Cardiac fibroblast (primary cell): Measurements from ENCODE around the gene PRDM15.
A peak's percentile ranks its signal among the peaks of the same experiment; 100 is the strongest.

Source experiments
- DNase-seq, 2 donors: peaks; one replicate each; pipeline versions ENCODE4 v3.0.0 to v3.0.0-alpha.2; 2010; ENCODE audit warnings: low read depth in 2 of 2
- H3K4me3 ChIP-seq, 2 donors: replicated peaks in 1 of 2; 1 replicate in 1 of 2; 2 replicates in 1 of 2; pipeline ENCODE4 v1.5.1; 2011; ENCODE audit warnings: low read depth in 2 of 2, low read length in 2 of 2, mild to moderate bottlenecking in 2 of 2, moderate library complexity in 1 of 2
- TF ChIP-seq, protein P1 (sequence below): IDR thresholded peaks from one replicate; pipeline ENCODE4 v1.5.1; 2011; ENCODE audit warnings: low read depth, mild to moderate bottlenecking, low read length, inconsistent platforms

The PRDM15 gene

DNA sequence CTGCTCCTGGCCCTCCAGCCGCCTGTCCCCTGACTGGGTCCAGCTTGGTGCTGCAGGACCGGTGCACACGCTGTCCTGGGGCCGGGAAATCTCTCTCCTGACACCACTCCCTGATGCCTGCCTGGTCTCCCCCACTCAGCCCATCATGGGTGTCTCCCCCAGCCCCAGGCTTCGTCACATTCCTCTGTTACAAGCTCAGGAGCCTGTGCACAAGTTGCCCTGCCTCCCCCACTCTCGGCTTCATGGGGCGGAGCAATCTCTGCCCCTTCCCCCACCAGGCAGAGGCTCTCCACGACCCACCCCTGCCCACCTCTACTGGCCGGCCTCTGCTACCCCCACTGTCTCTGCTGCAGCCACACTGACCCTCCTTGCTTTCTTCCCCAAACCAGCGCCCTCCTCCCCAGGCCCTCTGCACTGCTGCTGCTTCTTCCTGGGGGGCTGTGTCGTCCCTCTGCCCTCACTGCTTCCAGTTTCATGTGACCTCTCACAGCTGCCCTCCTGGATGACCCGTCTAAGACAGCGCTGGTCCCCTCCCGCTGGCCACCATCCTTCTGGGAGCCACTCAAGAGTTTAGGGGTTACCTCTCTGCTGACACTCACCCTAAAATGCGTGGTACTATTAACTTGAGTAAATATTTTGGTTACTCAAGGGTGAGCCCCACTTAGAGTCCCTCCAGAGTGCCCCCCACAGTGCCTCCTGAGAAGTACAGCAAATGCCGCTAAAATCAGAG is 106.6 kb downstream of the PRDM15 start:
- no peak for DNase-seq
- H3K4me3 ChIP-seq: no peak overlapping the region
- TF ChIP-seq, protein P1, sequence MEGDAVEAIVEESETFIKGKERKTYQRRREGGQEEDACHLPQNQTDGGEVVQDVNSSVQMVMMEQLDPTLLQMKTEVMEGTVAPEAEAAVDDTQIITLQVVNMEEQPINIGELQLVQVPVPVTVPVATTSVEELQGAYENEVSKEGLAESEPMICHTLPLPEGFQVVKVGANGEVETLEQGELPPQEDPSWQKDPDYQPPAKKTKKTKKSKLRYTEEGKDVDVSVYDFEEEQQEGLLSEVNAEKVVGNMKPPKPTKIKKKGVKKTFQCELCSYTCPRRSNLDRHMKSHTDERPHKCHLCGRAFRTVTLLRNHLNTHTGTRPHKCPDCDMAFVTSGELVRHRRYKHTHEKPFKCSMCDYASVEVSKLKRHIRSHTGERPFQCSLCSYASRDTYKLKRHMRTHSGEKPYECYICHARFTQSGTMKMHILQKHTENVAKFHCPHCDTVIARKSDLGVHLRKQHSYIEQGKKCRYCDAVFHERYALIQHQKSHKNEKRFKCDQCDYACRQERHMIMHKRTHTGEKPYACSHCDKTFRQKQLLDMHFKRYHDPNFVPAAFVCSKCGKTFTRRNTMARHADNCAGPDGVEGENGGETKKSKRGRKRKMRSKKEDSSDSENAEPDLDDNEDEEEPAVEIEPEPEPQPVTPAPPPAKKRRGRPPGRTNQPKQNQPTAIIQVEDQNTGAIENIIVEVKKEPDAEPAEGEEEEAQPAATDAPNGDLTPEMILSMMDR: no peak

DNA sequence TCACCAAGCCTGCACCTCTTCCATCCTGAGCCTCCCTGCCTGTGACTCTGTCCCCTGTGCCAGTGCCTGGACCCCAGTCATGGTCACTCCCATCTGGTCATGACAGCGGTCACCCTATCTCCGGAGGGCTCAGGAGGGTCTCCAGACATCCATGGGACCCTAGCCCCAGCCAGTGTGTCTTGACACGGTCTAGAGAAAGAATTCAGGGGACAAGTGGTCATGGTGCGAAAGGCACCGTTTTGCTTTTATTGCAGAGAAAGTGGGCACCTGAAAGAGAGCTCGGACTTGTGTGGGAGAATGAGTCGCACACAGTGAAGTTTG is 107.6 kb downstream of the PRDM15 start:
- no peak for DNase-seq
- H3K4me3 ChIP-seq: no peak overlapping the region
- TF ChIP-seq, protein P1: no peak

DNA sequence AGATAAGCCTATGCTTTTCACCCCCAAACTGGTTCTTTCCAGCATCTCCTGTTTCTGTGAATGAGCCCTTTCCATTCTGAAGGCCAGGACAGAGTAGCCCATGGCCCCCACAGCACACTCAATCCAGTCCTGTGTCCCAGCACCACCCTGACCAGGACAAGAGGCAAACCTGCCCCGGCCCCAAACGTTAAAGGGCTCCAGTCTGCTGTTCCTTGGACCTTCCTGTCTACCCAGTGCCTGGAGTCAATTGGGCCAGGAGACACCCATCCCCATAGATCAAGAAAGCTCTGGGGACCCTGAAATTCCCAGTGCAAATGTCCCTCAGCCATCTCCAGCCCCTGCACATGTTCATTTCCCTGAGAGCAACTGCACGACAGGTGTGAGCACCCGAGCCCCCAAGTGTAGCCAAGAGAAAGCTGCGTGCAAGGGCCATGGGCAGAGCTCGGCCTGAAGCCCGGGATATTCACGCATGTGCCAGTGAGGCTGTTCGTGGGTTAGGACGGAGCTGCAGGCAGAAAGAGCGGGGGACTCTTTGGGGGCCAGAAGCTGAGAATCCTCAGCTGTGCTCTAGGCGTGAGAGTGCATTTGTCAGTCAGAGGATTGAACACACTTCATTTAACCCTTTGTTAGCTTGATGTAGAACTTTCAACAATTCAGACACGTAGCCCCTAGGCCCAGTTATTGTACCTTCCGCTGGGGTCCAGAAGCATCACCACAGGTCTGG is 108.1 kb downstream of the PRDM15 start:
- no peak for DNase-seq
- no peak overlapping the region for H3K4me3 ChIP-seq
- TF ChIP-seq, protein P1: no peak

DNA sequence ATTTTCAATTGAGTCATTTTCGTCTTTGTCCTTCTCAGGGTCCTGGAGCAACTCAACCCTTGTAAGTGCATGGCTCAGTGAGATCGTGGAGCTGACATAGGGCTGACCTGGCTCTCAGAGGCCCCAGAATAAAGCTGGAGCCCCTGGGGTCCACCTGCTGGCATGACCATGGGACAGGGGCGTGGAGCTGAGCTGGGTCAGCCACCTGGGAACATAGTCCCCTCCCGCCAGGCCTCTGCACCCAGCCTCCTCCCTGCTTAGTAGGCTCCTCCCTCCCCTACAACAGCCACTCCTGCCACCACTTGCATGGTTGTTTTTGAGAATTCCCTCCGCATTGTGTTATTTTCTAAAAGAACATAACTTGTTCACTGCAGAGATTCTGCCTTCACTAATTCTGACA is 109.2 kb downstream of the PRDM15 start:
- DNase-seq: no peak
- H3K4me3 ChIP-seq: no peak overlapping the region
- TF ChIP-seq, protein P1: no peak

DNA sequence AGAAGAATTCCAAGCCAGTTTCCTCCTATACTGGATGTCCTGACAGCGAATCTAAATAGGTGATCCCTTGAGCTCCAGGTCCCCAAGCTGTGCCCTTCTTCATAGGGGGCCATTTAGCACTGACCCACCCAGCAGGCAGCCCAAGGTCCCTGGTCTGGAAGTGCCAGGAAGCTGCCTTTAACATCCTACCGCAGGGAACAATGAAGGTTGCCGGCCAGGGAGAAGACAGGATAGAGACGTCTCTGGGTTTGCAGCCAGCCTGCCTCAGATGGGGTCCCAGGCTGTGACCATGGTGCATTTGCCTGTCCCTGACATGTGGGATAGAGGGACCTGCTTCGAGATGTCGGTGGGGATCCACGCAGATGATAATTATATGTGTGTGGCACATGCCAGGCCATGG is 109.6 kb downstream of the PRDM15 start:
- no peak for DNase-seq
- TF ChIP-seq, protein P1: no peak
- no peak overlapping the region for H3K4me3 ChIP-seq

DNA sequence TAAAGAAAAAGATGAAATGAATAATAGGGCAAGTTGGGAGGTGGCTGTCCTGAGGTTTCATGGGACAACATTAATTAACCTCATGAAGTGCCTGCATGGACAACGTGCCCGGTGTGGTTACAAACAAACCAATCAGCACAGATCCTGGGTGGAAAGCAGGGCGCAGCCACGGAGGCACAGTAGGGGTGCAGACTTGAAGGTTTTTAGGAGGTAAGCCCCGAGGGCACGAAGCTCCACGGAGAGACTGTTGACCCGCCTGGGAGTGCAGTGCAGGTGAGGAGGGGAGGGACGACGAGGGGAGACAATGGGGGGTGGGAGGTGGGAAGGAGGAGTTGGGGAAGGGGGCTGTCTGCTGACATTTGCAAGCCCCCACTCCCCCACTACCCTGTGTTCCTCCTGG is 110.0 kb downstream of the PRDM15 start:
- no peak for DNase-seq
- H3K4me3 ChIP-seq: peak overlapping the region; percentile 25
- TF ChIP-seq, protein P1: no peak
